Large intestine (tissue), 12 donors: ENCODE data around the gene RNF11. TPM values are rescaled to one million over a fixed set of nuclear protein-coding genes. Genes with fewer than 3 reads are reported as not detected.

Source experiments
- DNase-seq, 2 donors: peaks; one replicate each; pipeline versions ENCODE4 v3.0.0 to v3.0.0-alpha.2; 2013
- H3K27ac ChIP-seq: one replicate; pipeline ENCODE4 v1.5.1; 2013; ENCODE audit warnings: low read length
- H3K27me3 ChIP-seq: 2 replicates; pipeline ENCODE4 v1.6.1; 2013; ENCODE audit warnings: low read length; ENCODE audit not compliant: control insufficient read depth, insufficient read depth
- H3K36me3 ChIP-seq: 2 replicates; pipeline ENCODE4 v1.6.1; 2013; ENCODE audit warnings: low read length; ENCODE audit not compliant: control insufficient read depth, insufficient read depth
- H3K4me1 ChIP-seq: one replicate; pipeline ENCODE4 v1.6.1; 2013; ENCODE audit warnings: low read length; ENCODE audit not compliant: control insufficient read depth, insufficient read depth
- H3K4me3 ChIP-seq: one replicate; pipeline ENCODE4 v1.5.1; 2013; ENCODE audit warnings: low read length
- H3K9me3 ChIP-seq: one replicate; pipeline ENCODE4 v1.6.1; 2013; ENCODE audit warnings: mild to moderate bottlenecking, low read depth, low read length, moderate library complexity; ENCODE audit not compliant: control insufficient read depth
- WGBS: methylation state at CpG from one replicate; pipeline ENCODE4 v1.1.5; 2013; ENCODE audit warnings: low lambda C conversion rate; ENCODE audit not compliant: insufficient coverage; 5-methylcytosine and 5-hydroxymethylcytosine counted together
- long read RNA-seq, 11 donors: transcript quantifications; one replicate each; lab custom pipeline, GENCODE V29; 2026
- polyA plus RNA-seq: library from polyadenylated mRNA; unstranded; fragments of 120-200 nt; gene quantifications from one replicate; pipeline ENCODE4 v1.2.1, GENCODE V29; 2013

RNF11 gene
- polyA plus RNA-seq: 80.0 TPM
- long read RNA-seq, donor 1, transcript RNF11-201 (3 exons, 3,084 nt): major isoform, 13 of 27 reads
- long read RNA-seq, donor 1, partial matches to known transcripts: 13 of 27 reads
- long read RNA-seq, donor 1, other reads (novel, unspliced or antisense): 0 of 27 reads
- long read RNA-seq, donor 2, transcript RNF11-201 (3 exons, 3,084 nt): major isoform, 42 of 42 reads
- long read RNA-seq, donor 2, partial matches to known transcripts: 0 of 42 reads
- long read RNA-seq, donor 2, other reads (novel, unspliced or antisense): 0 of 42 reads
- long read RNA-seq, donor 3: 0 reads
- long read RNA-seq, donor 4, partial matches to known transcripts: 0 of 3 reads
- long read RNA-seq, donor 4, other reads (novel, unspliced or antisense): 0 of 3 reads
- long read RNA-seq, donor 5, transcript RNF11-201 (3 exons, 3,084 nt): major isoform, 23 of 32 reads
- long read RNA-seq, donor 5, partial matches to known transcripts: 9 of 32 reads
- long read RNA-seq, donor 5, other reads (novel, unspliced or antisense): 0 of 32 reads
- long read RNA-seq, donor 6, transcript RNF11-201 (3 exons, 3,084 nt): major isoform, 53 of 67 reads
- long read RNA-seq, donor 6, partial matches to known transcripts: 12 of 67 reads
- long read RNA-seq, donor 6, other reads (novel, unspliced or antisense): 0 of 67 reads
- long read RNA-seq, donor 7, transcript RNF11-201 (3 exons, 3,084 nt): major isoform, 16 of 16 reads
- long read RNA-seq, donor 7, partial matches to known transcripts: 0 of 16 reads
- long read RNA-seq, donor 7, other reads (novel, unspliced or antisense): 0 of 16 reads
- long read RNA-seq, donor 8, transcript RNF11-201 (3 exons, 3,084 nt): major isoform, 32 of 35 reads
- long read RNA-seq, donor 8, partial matches to known transcripts: 0 of 35 reads
- long read RNA-seq, donor 8, other reads (novel, unspliced or antisense): 0 of 35 reads
- long read RNA-seq, donor 9, transcript RNF11-201 (3 exons, 3,084 nt): major isoform, 33 of 33 reads
- long read RNA-seq, donor 9, partial matches to known transcripts: 0 of 33 reads
- long read RNA-seq, donor 9, other reads (novel, unspliced or antisense): 0 of 33 reads
- long read RNA-seq, donor 10, transcript RNF11-201 (3 exons, 3,084 nt): major isoform, 37 of 42 reads
- long read RNA-seq, donor 10, partial matches to known transcripts: 5 of 42 reads
- long read RNA-seq, donor 10, other reads (novel, unspliced or antisense): 0 of 42 reads
- long read RNA-seq, donor 11, transcript RNF11-201 (3 exons, 3,084 nt): major isoform, 24 of 26 reads
- long read RNA-seq, donor 11, partial matches to known transcripts: 0 of 26 reads
- long read RNA-seq, donor 11, other reads (novel, unspliced or antisense): 0 of 26 reads

GRCh38 chr1:51235673-51236530 is at the start of gene RNF11:
Gene RNF11 (plus strand): TSS chr1:51236273. CDS start chr1:51236757, 484 bp downstream.
- Histone ChIP-seq H3K27me3 (no peaks in the 10 kb centered on the region), H3K27ac (peak within 1 kb of the TSS; percentile 92), H3K4me1 (peaks cover 6% of the 10 kb centered on the region), H3K36me3 (no peaks in the 10 kb centered on the region), H3K9me3 (no peaks in the 10 kb centered on the region), H3K4me3 (peak within 1 kb of the TSS; percentile 78)
- peak; percentile 93 to 96 for DNase-seq
- WGBS: no CpG with 5 or more reads among the region's 57 CpGs

- H3K9me3 ChIP-seq: no peaks in the 10 kb centered on the region
- no peak for DNase-seq
- H3K27me3 ChIP-seq: peaks cover 7% of the 10 kb centered on the region
- H3K4me3 ChIP-seq: no peak overlapping the region
- no peak overlapping the region for H3K27ac ChIP-seq
- no peaks in the 10 kb centered on the region for H3K36me3 ChIP-seq
- H3K4me1 ChIP-seq: no peaks in the 10 kb centered on the region
Observed at GRCh38 chr1:51188230-51188629, 47.8 kb upstream of the RNF11 start.

- Histone ChIP-seq H3K27ac (no peak overlapping the region), H3K27me3 (peaks cover 3% of the 10 kb centered on the region), H3K36me3 (no peaks in the 10 kb centered on the region), H3K9me3 (no peaks in the 10 kb centered on the region), H3K4me3 (no peak overlapping the region), H3K4me1 (no peaks in the 10 kb centered on the region)
- DNase-seq: peak; percentile 24 to 26
- no CpG with 5 or more reads among the region's 2 CpGs for WGBS
Observed at GRCh38 chr1:51189421-51190073, 46.5 kb upstream of the RNF11 start.

- Histone ChIP-seq H3K9me3 (no peaks in the 10 kb centered on the region), H3K4me1 (no peaks in the 10 kb centered on the region), H3K4me3 (no peak overlapping the region), H3K27ac (no peak overlapping the region), H3K36me3 (no peaks in the 10 kb centered on the region), H3K27me3 (peaks cover 3% of the 10 kb centered on the region)
- WGBS: no CpG with 5 or more reads among the region's 1 CpG
- DNase-seq: no peak
Observed at GRCh38 chr1:51190961-51191360, 45.1 kb upstream of the RNF11 start.

GRCh38 chr1:51192213-51192843 is 43.7 kb upstream of the RNF11 start:
- H3K4me1 ChIP-seq: no peaks in the 10 kb centered on the region
- 50% methylated on average over 2 of the region's 3 CpGs for WGBS
- peak; percentile 31 to 32 for DNase-seq
- no peak overlapping the region for H3K27ac ChIP-seq
- no peak overlapping the region for H3K4me3 ChIP-seq
- H3K9me3 ChIP-seq: no peaks in the 10 kb centered on the region
- H3K27me3 ChIP-seq: peaks cover 3% of the 10 kb centered on the region
- H3K36me3 ChIP-seq: no peaks in the 10 kb centered on the region

- no peak overlapping the region for H3K4me3 ChIP-seq
- H3K27me3 ChIP-seq: peaks cover 3% of the 10 kb centered on the region
- no peak for DNase-seq
- H3K27ac ChIP-seq: no peak overlapping the region
- H3K36me3 ChIP-seq: no peaks in the 10 kb centered on the region
- no peaks in the 10 kb centered on the region for H3K9me3 ChIP-seq
- no peaks in the 10 kb centered on the region for H3K4me1 ChIP-seq
Observed at GRCh38 chr1:51193564-51193963, 42.5 kb upstream of the RNF11 start.

GRCh38 chr1:51203121-51203873 is 32.8 kb upstream of the RNF11 start:
- no peaks in the 10 kb centered on the region for H3K9me3 ChIP-seq
- no CpG with 5 or more reads among the region's 3 CpGs for WGBS
- no peak for DNase-seq
- H3K27me3 ChIP-seq: no peaks in the 10 kb centered on the region
- H3K4me3 ChIP-seq: no peak overlapping the region
- H3K36me3 ChIP-seq: no peaks in the 10 kb centered on the region
- H3K4me1 ChIP-seq: no peaks in the 10 kb centered on the region
- no peak overlapping the region for H3K27ac ChIP-seq

GRCh38 chr1:51203874-51204245 is 32.2 kb upstream of the RNF11 start:
- Histone ChIP-seq H3K27me3 (no peaks in the 10 kb centered on the region), H3K4me3 (no peak overlapping the region), H3K36me3 (no peaks in the 10 kb centered on the region), H3K27ac (no peak overlapping the region), H3K4me1 (no peaks in the 10 kb centered on the region), H3K9me3 (no peaks in the 10 kb centered on the region)
- WGBS: 100% methylated on average over 1 of the region's 6 CpGs
- DNase-seq: no peak
